Mesenchymal stem cell (in vitro differentiated cells and primary cell): Measurements from ENCODE around the gene USB1.

Experiments
- DNase-seq: peaks from one replicate; pipeline ENCODE4 v3.0.0-alpha.2; 2013
- H2AFZ ChIP-seq: one replicate; pipeline ENCODE4 v1.6.1; 2013; ENCODE audit warnings: low read depth, mild to moderate bottlenecking, control low read depth, inconsistent platforms, low read length, moderate library complexity
- H2AK5ac ChIP-seq: 2 replicates; pipeline ENCODE4 v1.6.1; 2013; ENCODE audit warnings: low read length, moderate library complexity, mild to moderate bottlenecking, inconsistent platforms; ENCODE audit not compliant: severe bottlenecking
- H2BK120ac ChIP-seq: one replicate; pipeline ENCODE4 v1.6.1; 2013; ENCODE audit warnings: low read depth, mild to moderate bottlenecking, inconsistent platforms, low read length, moderate library complexity
- H2BK12ac ChIP-seq, 2 experiments: one replicate each; pipeline ENCODE4 v1.6.1; 2013; ENCODE audit warnings: inconsistent platforms in 2 of 2, low read length in 2 of 2, mild to moderate bottlenecking in 2 of 2, moderate library complexity in 2 of 2, control low read depth in 1 of 2
- H2BK15ac ChIP-seq: one replicate; pipeline ENCODE4 v1.6.1; 2013; ENCODE audit warnings: mild to moderate bottlenecking, low read depth, inconsistent platforms; ENCODE audit not compliant: poor library complexity, severe bottlenecking
- H2BK5ac ChIP-seq: 2 replicates; pipeline ENCODE4 v1.6.1; 2013; ENCODE audit warnings: low read depth, mild to moderate bottlenecking, low read length, control low read depth, inconsistent platforms; ENCODE audit not compliant: poor library complexity, severe bottlenecking
- H3K14ac ChIP-seq, 2 experiments: one replicate each; pipeline ENCODE4 v1.6.1; 2013; ENCODE audit warnings: inconsistent platforms in 2 of 2, low read length in 2 of 2, control low read depth in 1 of 2, mild to moderate bottlenecking in 1 of 2, moderate library complexity in 1 of 2
- H3K18ac ChIP-seq, 2 experiments: one replicate each; pipeline ENCODE4 v1.6.1; 2013; ENCODE audit warnings: inconsistent platforms in 2 of 2, low read length in 2 of 2, control low read depth in 1 of 2, low read depth in 1 of 2, mild to moderate bottlenecking in 1 of 2
- H3K23ac ChIP-seq, 2 experiments: one replicate each; pipeline ENCODE4 v1.6.1; 2013; ENCODE audit warnings: inconsistent platforms in 2 of 2, low read length in 2 of 2, mild to moderate bottlenecking in 2 of 2, moderate library complexity in 2 of 2, control low read depth in 1 of 2
- H3K27ac ChIP-seq: 2 replicates; pipeline ENCODE4 v1.5.1; 2013; ENCODE audit warnings: mild to moderate bottlenecking, moderate library complexity, low read length, control low read depth, inconsistent platforms; ENCODE audit not compliant: poor library complexity, severe bottlenecking
- H3K27me3 ChIP-seq, 2 experiments: 2 replicates each; pipeline versions ENCODE4 v1.6.1 to v1.7.0; 2013; ENCODE audit warnings: low read length in 2 of 2, mild to moderate bottlenecking in 2 of 2, moderate library complexity in 2 of 2, control low read depth in 1 of 2, inconsistent platforms in 1 of 2; ENCODE audit not compliant: control insufficient read depth in 1 of 2, insufficient read depth in 1 of 2
- H3K36me3 ChIP-seq, 2 experiments: 2 replicates each; pipeline versions ENCODE4 v1.6.1 to v1.7.0; 2013; ENCODE audit warnings: low read length in 2 of 2, control low read depth in 1 of 2, inconsistent platforms in 1 of 2, low read depth in 1 of 2, mild to moderate bottlenecking in 1 of 2; ENCODE audit not compliant: insufficient read depth in 2 of 2, control insufficient read depth in 1 of 2
- H3K4ac ChIP-seq, 2 experiments: one replicate each; pipeline ENCODE4 v1.6.1; 2013; ENCODE audit warnings: inconsistent platforms in 2 of 2, low read length in 2 of 2, mild to moderate bottlenecking in 2 of 2, moderate library complexity in 2 of 2, control low read depth in 1 of 2, low read depth in 1 of 2
- H3K4me1 ChIP-seq: 2 replicates; pipeline ENCODE4 v1.6.1; 2013; ENCODE audit warnings: low read depth, low read length, control low read depth; ENCODE audit not compliant: control insufficient read depth, insufficient read depth
- H3K4me2 ChIP-seq: 2 replicates; pipeline ENCODE4 v1.6.1; 2013; ENCODE audit warnings: low read length, mild to moderate bottlenecking, inconsistent platforms; ENCODE audit not compliant: poor library complexity, severe bottlenecking
- H3K4me3 ChIP-seq, 2 experiments: 2 replicates each; pipeline versions ENCODE4 v1.5.1 to v1.7.0; 2013; ENCODE audit warnings: low read length in 2 of 2, mild to moderate bottlenecking in 2 of 2, control low read depth in 1 of 2, low read depth in 1 of 2; ENCODE audit not compliant: insufficient read depth in 1 of 2
- H3K79me1 ChIP-seq: replicated peaks from 2 replicates; pipeline ENCODE4 v1.6.1; 2013; ENCODE audit warnings: mild to moderate bottlenecking, control low read depth, low read length, inconsistent platforms; ENCODE audit not compliant: poor library complexity, severe bottlenecking
- H3K9ac ChIP-seq: 2 replicates; pipeline ENCODE4 v1.7.0; 2013; ENCODE audit warnings: mild to moderate bottlenecking, low read length, moderate library complexity
- H3K9me3 ChIP-seq: 2 replicates; pipeline ENCODE4 v1.7.0; 2013; ENCODE audit warnings: mild to moderate bottlenecking, low read length; ENCODE audit not compliant: control insufficient read depth
- H4K8ac ChIP-seq: one replicate; pipeline ENCODE4 v1.6.1; 2013; ENCODE audit warnings: inconsistent platforms, mild to moderate bottlenecking, low read length, moderate library complexity
- H4K91ac ChIP-seq: one replicate; pipeline ENCODE4 v1.6.1; 2013; ENCODE audit warnings: mild to moderate bottlenecking, low read length, inconsistent platforms
- WGBS: methylation state at CpG from one replicate; pipeline ENCODE4 v1.1.7; 2013; ENCODE audit warnings: mixed read lengths; 5-methylcytosine and 5-hydroxymethylcytosine counted together

The USB1 gene

GRCh38 chr16:57961538-57961937, 39.7 kb upstream of the USB1 start:
- Histone ChIP-seq H3K4me3 (no peak overlapping the region), H3K18ac (no peak overlapping the region), H3K27me3 (peaks cover 40 to 78% of the 10 kb centered on the region in 2 experiments), H2AK5ac (no peak overlapping the region), H4K91ac (no peak overlapping the region), H3K27ac (no peak overlapping the region), H2BK120ac (no peak overlapping the region), H3K79me1 (no peaks in the 10 kb centered on the region), H3K36me3 (no peaks in the 10 kb centered on the region), H3K14ac (no peak overlapping the region), H3K4ac (no peak overlapping the region), H4K8ac (no peak overlapping the region), H2BK12ac (no peak overlapping the region), H3K23ac (no peak overlapping the region), H3K4me1 (no peaks in the 10 kb centered on the region), H2AFZ (no peak overlapping the region), H2BK15ac (no peak overlapping the region), H2BK5ac (no peak overlapping the region), H3K9ac (no peak overlapping the region), H3K4me2 (no peak overlapping the region), H3K9me3 (no peaks in the 10 kb centered on the region)
- no peak for DNase-seq
- 42% methylated on average over 2 of the region's 2 CpGs for WGBS

- H3K14ac ChIP-seq, result no peak overlapping the region
- H2BK12ac ChIP-seq, result no peak overlapping the region
- H3K27ac ChIP-seq, result no peak overlapping the region
- H4K91ac ChIP-seq, result no peak overlapping the region
- no peak for DNase-seq
- no peaks in the 10 kb centered on the region for H3K36me3 ChIP-seq
- peaks cover 40 to 76% of the 10 kb centered on the region in 2 experiments for H3K27me3 ChIP-seq
- no peak overlapping the region for H3K4me3 ChIP-seq
- H3K79me1 ChIP-seq, result no peaks in the 10 kb centered on the region
- H2BK15ac ChIP-seq, result no peak overlapping the region
- no peak overlapping the region for H3K18ac ChIP-seq
- H3K4ac ChIP-seq, result no peak overlapping the region
- H3K9me3 ChIP-seq, result no peaks in the 10 kb centered on the region
- no peak overlapping the region for H3K9ac ChIP-seq
- no peak overlapping the region for H3K4me2 ChIP-seq
- no peak overlapping the region for H2BK5ac ChIP-seq
- H2AFZ ChIP-seq, result no peak overlapping the region
- no peak overlapping the region for H2AK5ac ChIP-seq
- H2BK120ac ChIP-seq, result no peak overlapping the region
- no peak overlapping the region for H4K8ac ChIP-seq
- no peak overlapping the region for H3K23ac ChIP-seq
- 68% methylated on average over 5 of the region's 5 CpGs for WGBS
- H3K4me1 ChIP-seq, result no peaks in the 10 kb centered on the region
These were observed 39.2 kb upstream of the USB1 start for GRCh38 chr16:57962046-57962445.

DNA sequence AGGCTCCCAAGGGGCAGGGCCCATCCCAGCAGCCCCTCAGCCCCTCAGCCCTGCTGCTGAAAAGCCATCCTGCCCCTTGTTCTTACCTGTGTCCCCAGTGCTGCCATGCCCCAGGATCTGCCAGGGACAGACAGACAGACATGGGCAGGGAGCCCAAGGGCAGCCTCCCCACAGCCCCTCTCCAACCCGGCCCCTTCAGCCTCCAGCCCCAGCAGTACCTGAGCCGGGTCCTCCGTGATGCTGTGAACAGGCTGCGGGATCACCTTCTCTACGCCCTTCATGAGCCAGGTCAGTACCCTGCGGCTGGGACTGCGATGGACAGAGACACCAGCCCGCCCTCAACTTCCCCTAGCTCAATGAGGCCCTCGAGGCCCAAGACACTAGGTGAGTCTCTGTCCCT, 38.5 kb upstream of the USB1 start:
- Histone ChIP-seq H3K79me1 (no peaks in the 10 kb centered on the region), H3K27me3 (peaks cover 40 to 75% of the 10 kb centered on the region in 2 experiments), H2AFZ (no peak overlapping the region), H3K4me2 (no peak overlapping the region), H3K9ac (no peak overlapping the region), H3K14ac (peak overlapping the region in 1 of 2 experiments; percentile 31), H3K4ac (no peak overlapping the region), H2BK120ac (no peak overlapping the region), H4K8ac (no peak overlapping the region), H2BK5ac (no peak overlapping the region), H2BK12ac (no peak overlapping the region), H3K36me3 (no peaks in the 10 kb centered on the region), H3K4me1 (no peaks in the 10 kb centered on the region), H3K9me3 (no peaks in the 10 kb centered on the region), H2AK5ac (no peak overlapping the region), H3K4me3 (no peak overlapping the region), H2BK15ac (no peak overlapping the region), H4K91ac (peak overlapping the region; percentile 18), H3K23ac (no peak overlapping the region), H3K27ac (no peak overlapping the region), H3K18ac (no peak overlapping the region)
- WGBS, result 79% methylated on average over 6 of the region's 9 CpGs
- DNase-seq, result no peak

DNA sequence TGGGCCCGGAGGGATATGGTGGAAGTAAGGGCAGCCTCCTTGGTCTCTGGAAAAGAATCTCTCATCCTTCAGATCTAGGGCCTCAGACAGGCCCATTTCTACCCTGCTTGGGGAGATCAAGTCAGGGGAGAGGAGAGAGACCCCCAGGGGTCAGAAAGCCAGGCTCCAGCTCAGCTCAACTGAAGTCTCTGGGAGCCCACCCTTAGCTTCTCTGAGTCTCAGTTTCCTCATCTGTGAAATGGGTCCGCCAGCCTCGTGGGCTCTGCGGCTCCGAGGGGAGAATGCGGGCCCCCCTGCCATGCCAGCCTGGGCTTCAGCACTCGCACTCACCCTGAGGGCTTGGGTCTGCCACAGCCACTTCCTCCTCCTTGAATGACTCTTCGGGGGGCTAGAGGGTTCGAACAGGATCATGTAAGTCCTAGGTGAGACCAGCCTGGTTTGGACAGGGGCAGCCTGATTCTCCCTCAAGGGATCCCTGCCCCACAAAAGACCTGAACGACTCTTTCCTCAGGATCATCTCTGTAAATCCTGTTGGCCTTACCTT, 37.0 kb upstream of the USB1 start:
- no peaks in the 10 kb centered on the region for H3K9me3 ChIP-seq
- no peak overlapping the region for H4K8ac ChIP-seq
- no peak overlapping the region for H3K4me3 ChIP-seq
- no peaks in the 10 kb centered on the region for H3K79me1 ChIP-seq
- H2BK120ac ChIP-seq, result no peak overlapping the region
- no peak overlapping the region for H3K9ac ChIP-seq
- 74% methylated on average over 9 of the region's 10 CpGs for WGBS
- H3K36me3 ChIP-seq, result no peaks in the 10 kb centered on the region
- H2BK15ac ChIP-seq, result no peak overlapping the region
- no peak overlapping the region for H2AFZ ChIP-seq
- no peak overlapping the region for H3K4ac ChIP-seq
- H2BK12ac ChIP-seq, result no peak overlapping the region
- DNase-seq, result no peak
- no peak overlapping the region for H3K18ac ChIP-seq
- H4K91ac ChIP-seq, result no peak overlapping the region
- no peak overlapping the region for H3K23ac ChIP-seq
- no peak overlapping the region for H3K4me2 ChIP-seq
- H3K14ac ChIP-seq, result no peak overlapping the region
- no peak overlapping the region for H3K27ac ChIP-seq
- H2AK5ac ChIP-seq, result no peak overlapping the region
- no peaks in the 10 kb centered on the region for H3K4me1 ChIP-seq
- no peak overlapping the region for H2BK5ac ChIP-seq
- H3K27me3 ChIP-seq, result peaks cover 40 to 73% of the 10 kb centered on the region in 2 experiments
